ENCODE results near the gene KRTAP9-1.
"Not testable (repeated sequence)": the region's sequence is repeated elsewhere in the genome, so short reads cannot be mapped to it uniquely, and the experiment has no call there.

Gene KRTAP9-1

DNA sequence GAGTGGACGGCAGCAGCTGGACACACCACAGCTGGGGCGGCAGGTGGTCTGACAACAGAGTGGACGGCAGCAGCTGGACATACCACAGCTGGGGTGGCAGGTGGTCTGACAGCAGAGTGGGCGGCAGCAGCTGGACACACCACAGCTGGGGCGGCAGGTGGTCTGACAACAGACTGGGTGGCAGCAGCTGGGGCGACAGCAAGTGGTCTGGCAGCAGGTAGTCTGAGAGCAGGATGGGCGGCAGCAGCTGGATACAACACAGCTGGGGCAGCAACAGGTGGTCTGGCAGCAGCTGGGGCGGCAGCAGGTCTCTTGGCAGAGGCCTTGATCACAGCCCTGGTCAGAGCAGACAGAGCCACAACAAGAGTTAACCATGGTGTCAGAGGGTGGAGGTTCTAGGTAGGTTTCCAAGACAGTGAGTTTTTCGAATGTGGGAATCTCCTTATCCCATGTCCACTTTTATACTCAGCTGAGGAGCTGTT is 5.2 kb upstream of the KRTAP9-1 start, which contains the start of gene KRTAP4-1:
KRTAP4-1 (minus strand) TSS at position 432 of the 482 bp plus-strand sequence; CDS start at position 375, 57 bp downstream.
- no peak for DNase-seq

DNA sequence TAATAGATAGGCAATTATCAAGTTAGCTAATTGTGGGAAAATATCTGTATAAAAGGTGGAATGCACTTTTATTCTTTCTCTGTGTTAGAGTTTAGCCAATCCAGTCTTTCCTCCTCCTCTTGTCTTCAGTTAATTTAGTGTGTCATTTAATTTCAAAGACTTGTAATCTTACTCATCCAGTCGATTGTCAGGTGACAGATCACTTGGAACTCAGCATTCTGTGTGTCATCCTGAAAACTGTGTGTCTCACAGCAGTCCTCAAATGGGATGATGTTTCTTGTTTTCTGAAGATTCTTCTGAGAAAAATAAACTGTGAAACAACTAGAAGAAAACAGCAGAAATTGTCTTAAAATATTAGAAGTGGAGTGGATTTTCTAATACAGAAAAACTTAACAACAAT is 4.7 kb upstream of the KRTAP9-1 start:
- no peak for DNase-seq

DNA sequence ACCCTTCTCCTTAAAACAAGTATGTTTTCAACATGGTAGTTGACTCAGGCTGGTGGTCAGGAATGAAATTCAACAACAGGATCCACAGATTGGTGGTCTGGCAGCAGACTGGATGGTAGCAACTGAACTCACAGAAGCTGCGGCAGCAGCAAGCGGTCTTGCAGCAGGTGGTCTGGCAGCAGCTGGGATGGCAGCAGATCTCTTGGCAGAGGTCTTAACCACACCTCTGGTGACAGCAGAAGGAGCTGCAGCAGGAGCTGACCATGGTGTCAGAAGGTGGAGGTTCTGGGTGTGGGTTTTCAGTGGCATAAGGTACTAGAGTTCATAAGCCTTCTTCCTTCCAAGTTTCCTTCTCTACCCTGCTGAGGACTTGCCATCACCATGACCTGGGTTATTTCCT is 2.8 kb upstream of the KRTAP9-1 start:
- DNase-seq = no peak

DNA sequence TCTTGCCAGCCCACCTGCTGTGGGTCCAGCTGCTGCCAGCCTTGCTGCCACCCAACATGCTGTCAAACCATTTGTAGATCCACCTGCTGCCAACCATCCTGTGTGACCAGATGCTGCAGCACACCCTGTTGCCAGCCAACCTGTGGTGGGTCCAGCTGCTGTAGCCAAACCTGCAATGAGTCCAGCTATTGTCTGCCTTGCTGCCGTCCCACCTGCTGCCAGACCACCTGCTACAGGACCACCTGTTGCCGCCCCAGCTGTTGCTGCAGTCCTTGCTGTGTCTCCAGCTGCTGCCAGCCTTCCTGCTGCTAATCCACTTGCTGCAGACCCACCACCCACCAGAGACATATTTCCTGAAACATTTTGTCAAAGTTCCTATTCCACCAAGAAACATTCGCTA is 641 bp downstream of the KRTAP9-1 start:
- DNase-seq = no peak

DNA sequence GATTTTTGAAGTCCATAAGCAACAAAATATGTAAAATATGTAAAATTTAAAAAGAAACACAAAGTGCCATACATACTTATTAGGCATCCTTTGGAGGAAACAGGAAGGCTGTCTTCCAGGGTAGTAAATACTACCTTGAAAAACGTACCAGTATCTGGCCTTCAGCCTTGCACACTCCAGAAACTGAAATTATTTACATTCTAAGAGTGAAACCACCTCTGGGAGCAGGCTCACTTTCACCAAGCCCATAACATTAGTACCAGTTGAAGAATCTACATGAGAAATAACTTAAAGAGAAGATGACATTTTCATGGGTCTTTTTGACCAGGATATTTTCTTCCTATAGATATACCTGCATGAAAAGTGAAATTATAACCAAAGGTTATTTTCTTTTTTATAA is 6.4 kb downstream of the KRTAP9-1 start:
- DNase-seq = no peak

DNA sequence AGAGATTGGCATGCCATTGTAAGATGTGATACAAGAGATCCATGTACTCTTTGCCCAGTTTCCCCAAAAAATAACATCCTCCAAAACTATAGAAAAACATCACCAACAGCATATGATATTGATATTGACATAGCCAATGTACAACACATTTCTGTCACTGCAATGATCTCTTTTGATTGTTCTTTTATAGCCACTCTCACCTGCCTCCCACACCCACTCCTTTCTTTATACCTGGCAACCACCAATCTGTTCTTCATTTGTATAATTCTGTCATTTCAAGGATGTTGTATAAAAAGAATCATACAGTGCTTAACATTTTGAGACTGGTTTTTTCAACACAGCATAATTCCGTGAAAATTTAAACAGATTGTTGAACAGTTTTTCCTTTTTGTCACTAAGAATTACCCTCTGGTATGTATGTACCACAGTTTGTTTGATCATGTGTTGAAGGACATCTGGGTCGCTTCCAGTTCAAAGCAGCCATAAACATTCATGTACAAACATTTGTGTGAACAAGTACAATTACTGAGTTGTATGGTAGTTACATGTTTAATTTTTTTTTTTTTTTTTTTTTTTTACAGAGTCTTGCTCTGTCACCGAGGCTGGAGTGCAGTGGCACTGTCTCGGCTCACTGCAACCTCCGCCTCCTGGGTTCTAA is 9.9 kb downstream of the KRTAP9-1 start:
- DNase-seq = no peak

DNA sequence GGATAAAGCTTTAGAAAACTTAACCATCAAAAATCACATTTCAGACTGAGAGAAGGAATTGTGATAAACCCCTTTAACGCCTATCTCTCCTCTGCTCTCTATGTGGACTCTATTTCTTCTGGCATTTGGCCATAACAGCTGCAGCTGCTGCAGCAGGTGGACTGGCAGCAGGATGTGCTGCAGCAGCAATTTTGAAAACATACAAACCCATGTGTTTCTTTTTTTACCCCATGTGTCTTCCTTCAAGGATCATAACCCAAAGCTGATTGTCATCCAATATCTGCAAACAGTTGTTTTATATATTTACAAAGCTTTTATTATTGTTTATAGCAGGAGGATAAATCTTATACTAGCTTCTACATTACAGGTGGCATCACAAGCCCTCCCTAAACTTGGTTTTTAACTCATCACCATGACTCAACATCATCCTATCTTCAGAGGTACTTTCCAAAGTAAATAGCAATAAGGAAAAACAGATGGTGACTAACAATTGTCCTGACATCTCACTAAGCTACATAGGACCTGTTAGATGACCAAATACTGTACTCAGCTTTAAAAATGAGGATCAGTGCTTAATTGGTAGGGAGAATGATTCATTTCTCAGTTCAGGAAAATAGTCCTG is 22.3 kb downstream of the KRTAP9-1 start:
- DNase-seq = no peak

DNA sequence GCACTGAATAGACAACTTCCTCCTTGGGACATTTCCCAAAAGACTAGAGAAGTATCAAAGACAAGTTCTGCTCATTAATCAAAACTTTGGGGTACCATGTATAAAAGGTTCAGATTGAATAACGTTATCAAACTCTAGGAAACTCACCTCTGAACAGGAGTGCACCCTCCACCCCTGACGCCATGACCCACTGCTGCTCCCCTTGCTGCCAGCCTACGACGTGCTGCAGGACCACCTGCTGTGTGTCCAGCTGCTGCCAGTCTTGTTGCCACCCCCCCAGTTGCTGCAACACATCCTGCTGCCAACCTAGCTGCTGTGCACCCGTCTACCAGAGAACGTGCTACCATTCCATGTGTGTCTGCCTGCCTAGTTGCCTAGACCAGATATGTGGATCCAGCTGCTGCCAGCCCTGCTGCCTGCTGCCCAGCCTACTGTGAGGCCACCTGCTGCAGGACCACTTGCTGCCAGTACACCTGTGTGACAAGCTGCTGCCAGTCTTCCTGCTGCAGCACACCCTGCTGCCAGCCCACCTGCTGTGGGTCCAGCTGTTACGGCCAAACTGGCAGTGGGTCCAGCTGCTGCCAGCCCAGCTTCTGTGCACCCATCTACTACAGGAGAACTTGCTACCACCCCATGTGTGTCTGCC is 23.0 kb downstream of the KRTAP9-1 start:
- no peak for DNase-seq

DNA sequence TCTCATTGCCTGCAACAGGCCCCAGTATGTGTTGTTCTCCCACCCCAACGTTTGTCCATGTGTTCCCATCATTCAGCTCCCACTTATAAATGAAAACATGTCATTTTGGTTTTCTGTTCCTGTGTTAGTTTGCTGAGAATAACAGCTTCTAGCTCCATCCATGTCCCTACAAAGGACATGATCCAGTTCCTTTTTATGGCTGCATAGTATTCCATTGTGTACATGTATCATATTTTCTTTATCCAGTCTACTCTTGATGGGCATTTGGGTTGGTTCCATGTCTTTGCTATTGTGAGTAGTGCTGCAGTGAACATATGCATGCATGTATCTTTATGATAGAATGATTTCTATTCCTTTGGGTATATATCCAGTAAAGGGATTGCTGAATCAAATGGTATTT is 26.0 kb downstream of the KRTAP9-1 start:
- no peak for DNase-seq

DNA sequence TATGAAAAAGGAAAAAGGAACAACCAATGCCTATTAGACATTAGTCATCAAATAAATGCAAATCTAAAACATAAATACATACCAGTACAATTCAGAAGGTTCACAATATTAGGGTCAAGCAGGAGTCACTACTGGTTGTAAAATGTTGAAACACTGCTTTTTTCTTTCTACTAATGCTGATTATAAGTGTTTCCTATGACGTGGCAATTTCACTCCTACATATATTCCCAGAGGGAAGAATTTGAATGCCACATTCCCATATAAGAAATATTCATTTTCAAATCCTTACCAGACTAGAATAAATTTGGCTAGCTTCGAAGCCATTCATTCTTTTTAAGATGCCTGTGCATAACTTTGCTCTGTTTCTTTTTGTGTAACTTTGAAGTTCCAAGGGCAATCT is 34.1 kb downstream of the KRTAP9-1 start:
- no peak for DNase-seq

DNA sequence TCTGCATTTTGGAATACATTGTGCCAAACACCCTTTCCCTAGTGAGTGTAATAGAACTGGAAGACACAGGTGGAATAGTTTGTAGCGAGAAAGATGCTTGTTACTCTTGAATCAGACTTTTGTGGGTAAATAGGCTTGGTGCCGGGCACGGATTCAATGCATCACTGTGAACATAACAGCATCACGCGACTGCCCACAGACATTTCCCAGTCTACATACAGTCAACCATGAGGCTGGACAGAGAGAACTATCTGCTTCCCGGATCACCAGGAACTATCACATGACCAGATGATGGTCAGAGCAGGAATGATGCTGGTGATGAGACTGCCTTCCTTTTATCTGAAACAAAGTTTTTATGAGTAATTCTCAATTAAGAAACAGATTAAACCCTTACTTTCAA is 36.4 kb downstream of the KRTAP9-1 start:
- DNase-seq = no peak

DNA sequence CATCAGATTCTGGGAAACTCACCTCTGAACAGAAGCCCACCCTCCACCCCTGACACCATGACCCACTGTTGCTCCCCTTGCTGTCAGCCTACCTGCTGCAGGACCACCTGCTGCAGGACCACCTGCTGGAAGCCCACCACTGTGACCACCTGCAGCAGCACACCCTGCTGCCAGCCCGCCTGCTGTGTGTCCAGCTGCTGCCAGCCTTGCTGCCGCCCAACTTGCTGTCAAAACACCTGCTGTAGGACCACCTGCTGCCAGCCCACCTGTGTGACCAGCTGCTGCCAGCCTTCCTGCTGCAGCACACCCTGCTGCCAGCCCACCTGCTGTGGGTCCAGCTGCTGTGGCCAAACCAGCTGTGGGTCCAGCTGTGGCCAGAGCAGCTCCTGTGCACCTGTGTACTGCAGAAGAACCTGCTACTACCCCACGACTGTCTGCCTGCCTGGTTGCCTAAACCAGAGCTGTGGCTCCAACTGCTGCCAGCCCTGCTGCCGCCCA is 37.0 kb downstream of the KRTAP9-1 start, which contains the start of gene KRTAP9-2:
KRTAP9-2 (plus strand) TSS at position 51 of the 498 bp plus-strand sequence; CDS start at position 58, 7 bp downstream.
- DNase-seq = not testable (repeated sequence)

DNA sequence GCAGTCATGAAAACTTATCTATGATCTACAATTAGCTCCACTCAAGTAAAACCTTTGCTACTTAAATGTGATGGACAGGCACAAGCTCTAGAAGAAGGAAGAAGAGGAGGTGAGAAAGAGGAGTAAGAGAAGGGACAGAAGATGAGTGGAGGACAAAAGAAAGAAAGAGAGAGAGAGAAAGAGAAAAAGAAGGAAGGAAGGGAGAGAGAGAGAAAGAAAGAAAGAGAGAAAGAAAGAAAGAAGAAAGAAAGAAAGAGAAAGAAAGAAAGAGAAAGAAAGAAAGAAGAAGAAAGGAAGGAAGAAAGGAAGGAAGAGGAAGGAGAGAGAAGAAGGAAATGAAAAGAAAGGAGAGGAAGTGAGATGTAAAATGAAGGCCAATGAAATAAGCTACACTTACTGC is 40.4 kb downstream of the KRTAP9-1 start:
- DNase-seq = no peak

DNA sequence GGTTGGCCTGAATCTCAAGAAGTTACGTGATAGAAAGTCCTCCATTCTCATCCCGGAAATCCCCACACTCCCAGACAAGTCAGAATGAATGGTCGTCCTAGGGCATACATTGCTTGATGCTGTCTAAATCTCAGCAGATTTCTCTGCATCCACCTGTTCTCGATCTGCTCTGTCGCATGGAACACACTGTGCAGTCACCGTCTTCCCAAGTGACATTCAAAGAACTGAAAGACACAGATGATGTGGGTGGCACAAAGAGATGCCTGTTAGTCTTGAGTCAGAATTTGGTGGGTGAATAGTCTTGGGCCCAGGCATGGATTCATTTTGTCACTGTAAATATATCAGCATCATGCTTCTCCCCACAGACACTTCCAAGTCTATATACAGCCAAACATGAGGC is 42.0 kb downstream of the KRTAP9-1 start:
- DNase-seq = no peak

DNA sequence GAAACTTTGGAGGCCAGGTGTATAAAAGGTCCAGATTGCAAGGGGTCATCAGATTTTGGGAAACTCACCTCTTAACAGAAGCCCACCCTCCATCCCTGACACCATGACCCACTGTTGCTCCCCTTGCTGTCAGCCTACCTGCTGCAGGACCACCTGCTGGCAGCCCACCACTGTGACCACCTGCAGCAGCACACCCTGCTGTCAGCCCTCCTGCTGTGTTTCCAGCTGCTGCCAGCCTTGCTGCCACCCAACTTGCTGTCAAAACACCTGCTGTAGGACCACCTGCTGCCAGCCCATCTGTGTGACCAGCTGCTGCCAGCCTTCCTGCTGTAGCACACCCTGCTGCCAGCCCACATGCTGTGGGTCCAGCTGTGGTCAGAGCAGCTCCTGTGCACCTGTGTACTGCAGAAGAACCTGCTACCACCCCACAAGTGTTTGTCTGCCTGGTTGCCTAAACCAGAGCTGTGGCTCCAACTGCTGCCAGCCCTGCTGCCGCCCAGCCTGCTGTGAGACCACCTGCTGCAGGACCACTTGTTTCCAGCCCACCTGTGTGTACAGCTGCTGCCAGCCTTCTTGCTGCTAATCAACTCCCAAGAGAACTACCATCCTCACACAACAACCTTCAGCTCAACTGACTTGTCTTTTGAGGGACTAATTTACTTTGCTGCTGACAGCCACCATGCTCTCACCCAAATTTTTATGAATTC is 42.9 kb downstream of the KRTAP9-1 start, which contains the start of gene KRTAP9-3:
KRTAP9-3 (plus strand) TSS at position 51 of the 707 bp plus-strand sequence; CDS start at position 104, 53 bp downstream.
- not testable (repeated sequence) for DNase-seq

DNA sequence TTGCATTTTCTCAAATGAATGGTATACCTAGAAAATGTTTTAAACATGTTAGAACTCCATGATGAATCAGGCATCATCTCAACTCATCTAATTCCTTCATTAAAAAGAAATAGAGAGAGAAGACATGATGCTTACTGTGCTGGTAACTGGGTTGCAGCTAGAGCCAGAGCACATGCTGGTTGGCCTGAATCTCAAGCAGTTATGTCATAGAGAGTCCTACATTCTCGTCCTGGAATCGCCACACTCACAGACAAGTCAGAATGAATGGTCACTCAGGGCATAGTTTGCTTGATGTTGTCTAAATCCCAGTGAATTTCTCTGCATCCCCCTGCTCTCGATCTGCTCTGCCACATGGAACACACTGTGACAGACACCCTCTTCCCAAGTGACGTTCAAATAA is 47.4 kb downstream of the KRTAP9-1 start:
- not testable (repeated sequence) for DNase-seq

DNA sequence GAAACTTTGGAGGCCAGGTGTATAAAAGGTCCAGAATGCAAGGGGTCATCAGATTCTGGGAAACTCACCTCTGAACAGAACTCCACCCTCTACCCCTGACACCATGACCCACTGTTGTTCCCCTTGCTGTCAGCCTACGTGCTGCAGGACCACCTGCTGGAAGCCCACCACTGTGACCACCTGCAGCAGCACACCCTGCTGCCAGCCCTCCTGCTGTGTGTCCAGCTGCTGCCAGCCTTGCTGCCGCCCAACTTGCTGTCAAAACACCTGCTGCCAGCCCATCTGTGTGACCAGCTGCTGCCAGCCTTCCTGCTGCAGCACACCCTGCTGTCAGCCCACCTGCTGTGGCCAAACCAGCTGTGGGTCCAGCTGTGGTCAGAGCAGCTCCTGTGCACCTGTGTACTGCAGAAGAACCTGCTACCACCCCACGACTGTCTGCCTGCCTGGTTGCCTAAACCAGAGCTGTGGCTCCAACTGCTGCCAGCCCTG is 48.3 kb downstream of the KRTAP9-1 start, which contains the start of gene KRTAP9-8:
KRTAP9-8 (plus strand) TSS at position 51 of the 489 bp plus-strand sequence; CDS start at position 104, 53 bp downstream.
- DNase-seq = not testable (repeated sequence)
